Measurements from ENCODE around the gene ATG10.
"Not testable (repeated sequence)": the region's sequence is repeated elsewhere in the genome, so short reads cannot be mapped to it uniquely, and the experiment has no call there.

Gene ATG10

GRCh38 chr5:82119889-82120288 is 148.1 kb downstream of the ATG10 start:
- DNase-seq: no peak

- DNase-seq: no peak
Observed at GRCh38 chr5:82129723-82130285, 158.0 kb downstream of the ATG10 start.

- no peak for DNase-seq
Observed at GRCh38 chr5:82130602-82131001, 158.8 kb downstream of the ATG10 start.

GRCh38 chr5:82137205-82137604 is 165.4 kb downstream of the ATG10 start:
- DNase-seq: no peak

GRCh38 chr5:82139837-82140236 is 168.0 kb downstream of the ATG10 start:
- not testable (repeated sequence) for DNase-seq

- DNase-seq: no peak
Observed at GRCh38 chr5:82142217-82142841, 170.5 kb downstream of the ATG10 start.

GRCh38 chr5:82142928-82143577 is 171.2 kb downstream of the ATG10 start:
- no peak for DNase-seq

- no peak for DNase-seq
Observed at GRCh38 chr5:82147860-82148573, 176.2 kb downstream of the ATG10 start.

GRCh38 chr5:82149434-82149833 is 177.6 kb downstream of the ATG10 start:
- no peak for DNase-seq

- DNase-seq: no peak
Observed at GRCh38 chr5:82150559-82150958, 178.7 kb downstream of the ATG10 start.

- no peak for DNase-seq
Observed at GRCh38 chr5:82151204-82151603, 179.4 kb downstream of the ATG10 start.

GRCh38 chr5:82151662-82152061 is 179.8 kb downstream of the ATG10 start:
- DNase-seq: no peak

GRCh38 chr5:82152978-82153481 is 181.2 kb downstream of the ATG10 start:
- no peak for DNase-seq

- no peak for DNase-seq
Observed at GRCh38 chr5:82154776-82155175, 183.0 kb downstream of the ATG10 start.

- DNase-seq: no peak
Observed at GRCh38 chr5:82155305-82155704, 183.5 kb downstream of the ATG10 start.

GRCh38 chr5:82156874-82157273 is 185.1 kb downstream of the ATG10 start:
- DNase-seq: no peak

GRCh38 chr5:82158755-82159413 is 187.1 kb downstream of the ATG10 start:
- no peak for DNase-seq

GRCh38 chr5:82160948-82161347 is 189.1 kb downstream of the ATG10 start:
- DNase-seq: no peak

- no peak for DNase-seq
Observed at GRCh38 chr5:82162573-82162972, 190.8 kb downstream of the ATG10 start.

- DNase-seq: no peak
Observed at GRCh38 chr5:82163452-82164175, 191.8 kb downstream of the ATG10 start.

GRCh38 chr5:82164176-82164976 is 192.6 kb downstream of the ATG10 start:
- peak; percentile 8 for DNase-seq
